GM18517 (cell line): ENCODE data around the gene APBB3.
A peak's percentile ranks its signal among the peaks of the same experiment; 100 is the strongest.
"Not testable (repeated sequence)": the region's sequence is repeated elsewhere in the genome, so short reads cannot be mapped to it uniquely, and the experiment has no call there.

Source experiments
- ATAC-seq: cut with Tn5 transposase; IDR thresholded peaks from one replicate; pipeline ENCODE4 v1.9.1; 2021; ENCODE audit warnings: mild to moderate bottlenecking, moderate library complexity; ENCODE audit not compliant: unreplicated experiment

The APBB3 gene, protein sequence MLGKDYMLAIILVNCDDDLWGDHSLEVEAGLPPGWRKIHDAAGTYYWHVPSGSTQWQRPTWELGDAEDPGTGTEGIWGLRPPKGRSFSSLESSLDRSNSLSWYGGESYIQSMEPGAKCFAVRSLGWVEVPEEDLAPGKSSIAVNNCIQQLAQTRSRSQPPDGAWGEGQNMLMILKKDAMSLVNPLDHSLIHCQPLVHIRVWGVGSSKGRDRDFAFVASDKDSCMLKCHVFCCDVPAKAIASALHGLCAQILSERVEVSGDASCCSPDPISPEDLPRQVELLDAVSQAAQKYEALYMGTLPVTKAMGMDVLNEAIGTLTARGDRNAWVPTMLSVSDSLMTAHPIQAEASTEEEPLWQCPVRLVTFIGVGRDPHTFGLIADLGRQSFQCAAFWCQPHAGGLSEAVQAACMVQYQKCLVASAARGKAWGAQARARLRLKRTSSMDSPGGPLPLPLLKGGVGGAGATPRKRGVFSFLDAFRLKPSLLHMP

GRCh38 chr5:140564196-140565023 is at the start of gene APBB3, which contains the start of gene SLC35A4:
Gene APBB3 (minus strand): TSS chr5:140564598. CDS start chr5:140564245, 353 bp downstream.
Gene SLC35A4 (plus strand): TSS chr5:140564828. CDS start chr5:140567170, 2,342 bp downstream.
- peak; percentile 77 for ATAC-seq

DNA sequence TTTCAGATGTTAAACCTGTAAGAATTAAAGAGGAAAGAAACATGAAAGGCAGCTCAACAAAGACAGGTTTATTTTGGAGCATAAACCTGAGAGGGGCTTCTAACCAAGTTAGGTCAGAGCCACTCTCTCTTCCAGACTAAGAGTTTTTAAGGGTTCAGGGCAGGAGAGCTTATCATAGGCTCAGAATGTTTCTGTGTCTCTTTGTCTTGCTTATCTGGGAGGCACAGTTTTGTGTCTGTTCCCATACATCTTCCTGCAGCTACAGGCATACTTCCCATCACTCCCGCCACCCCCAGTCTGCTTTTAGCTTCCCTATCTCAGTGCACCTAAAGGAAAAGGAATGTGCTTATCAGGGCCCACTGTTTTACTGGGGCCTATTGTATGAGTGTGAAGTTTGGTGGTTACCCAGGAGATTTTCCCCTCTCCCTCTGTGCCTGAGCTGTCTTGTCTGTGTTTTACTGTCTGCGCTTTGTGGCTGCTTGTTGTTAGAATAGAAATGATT is 46.7 kb upstream of the APBB3 start:
- ATAC-seq, result no peak

DNA sequence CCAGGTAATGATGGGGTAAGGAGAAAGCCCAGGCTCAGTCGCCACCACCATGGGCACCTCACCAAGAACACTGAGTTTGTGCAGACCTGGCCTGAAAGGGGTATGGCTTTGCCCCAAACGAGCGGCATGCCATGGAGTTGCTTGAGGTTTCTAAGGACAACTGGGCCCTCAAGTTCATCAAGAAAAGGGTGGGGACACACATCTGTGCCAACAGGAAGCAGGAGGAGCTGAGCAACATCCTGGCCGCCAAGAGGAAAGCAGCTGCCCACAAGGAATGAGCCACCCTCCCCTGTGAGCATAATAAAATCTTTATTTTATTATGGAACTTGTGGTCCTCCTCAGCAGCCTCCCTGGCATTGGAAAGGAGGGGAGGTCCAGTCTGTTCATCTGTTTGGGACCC is 44.7 kb upstream of the APBB3 start:
- no peak for ATAC-seq

- no peak for ATAC-seq
Observed at GRCh38 chr5:140608722-140609121, 44.3 kb upstream of the APBB3 start.

DNA sequence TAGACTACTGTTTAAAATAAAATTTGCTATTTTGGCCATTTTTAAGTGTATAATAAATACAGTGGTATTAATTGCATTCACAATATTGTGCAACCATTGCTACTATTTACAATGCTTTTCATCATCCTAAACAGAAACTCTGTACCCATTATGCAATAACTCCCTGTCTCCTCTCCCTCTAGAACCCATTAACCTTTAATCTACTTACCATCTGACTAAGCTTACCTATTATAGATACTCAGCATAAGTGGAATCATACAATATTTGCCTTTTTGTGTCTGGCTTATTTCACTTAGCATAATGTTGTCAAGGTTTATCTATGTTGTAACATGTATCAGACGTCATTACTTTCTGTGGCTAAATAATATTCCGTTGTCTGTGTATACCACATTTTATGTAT is 42.6 kb upstream of the APBB3 start:
- ATAC-seq, result no peak

- no peak for ATAC-seq
Observed at GRCh38 chr5:140605879-140606278, 41.5 kb upstream of the APBB3 start.

GRCh38 chr5:140603734-140604133 is 39.3 kb upstream of the APBB3 start:
- ATAC-seq, result no peak

DNA sequence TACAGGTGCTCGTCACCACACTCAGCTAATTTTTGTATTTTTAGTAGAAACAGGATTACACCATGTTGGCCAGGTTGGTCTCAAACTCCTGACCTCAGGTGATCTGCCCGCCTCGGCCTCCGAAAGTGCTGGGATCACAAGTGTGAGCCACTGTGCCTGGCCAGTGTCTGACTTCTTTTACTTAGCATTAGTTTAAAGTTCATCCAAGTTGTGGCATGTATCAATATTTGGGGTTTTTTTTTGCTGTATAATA is 39.0 kb upstream of the APBB3 start:
- ATAC-seq, result not testable (repeated sequence)

DNA sequence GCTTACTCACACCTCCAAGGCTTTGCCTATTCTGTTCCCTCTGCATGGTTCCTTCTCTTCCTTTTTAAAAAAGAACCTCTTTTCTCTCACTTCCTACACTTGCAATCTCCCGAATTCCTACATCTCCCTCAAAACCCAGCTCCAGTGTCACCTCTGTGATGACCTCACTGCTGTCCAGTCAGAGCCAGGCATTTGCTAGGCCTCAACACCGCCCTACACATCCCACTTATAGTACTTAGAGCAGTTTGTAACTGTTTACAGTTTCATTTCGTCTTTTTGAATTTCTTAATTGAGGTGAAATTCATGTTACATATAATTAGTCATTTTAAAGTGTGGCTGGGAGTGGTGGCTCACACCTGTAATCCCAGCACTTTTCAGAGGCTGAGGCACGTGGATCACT is 37.7 kb upstream of the APBB3 start:
- ATAC-seq, result no peak

DNA sequence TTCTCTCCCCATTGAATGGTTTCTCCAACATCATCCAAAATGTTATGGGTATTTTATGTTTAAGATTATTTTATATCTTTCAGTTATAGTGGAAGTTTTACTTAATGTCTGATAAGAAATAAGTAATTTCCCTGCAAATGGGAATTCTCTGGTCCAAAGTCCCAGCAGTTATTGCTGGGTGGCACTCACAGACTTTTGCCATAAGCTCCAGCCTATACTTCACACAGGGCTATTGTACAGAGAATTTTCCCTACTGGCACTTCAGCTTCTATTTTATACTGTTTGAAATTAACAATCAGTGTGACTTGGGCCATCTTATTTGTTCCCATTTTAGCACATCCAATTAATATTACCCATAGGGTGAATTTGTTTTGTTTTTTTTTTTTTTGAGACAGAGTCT is 35.7 kb upstream of the APBB3 start:
- ATAC-seq, result no peak

DNA sequence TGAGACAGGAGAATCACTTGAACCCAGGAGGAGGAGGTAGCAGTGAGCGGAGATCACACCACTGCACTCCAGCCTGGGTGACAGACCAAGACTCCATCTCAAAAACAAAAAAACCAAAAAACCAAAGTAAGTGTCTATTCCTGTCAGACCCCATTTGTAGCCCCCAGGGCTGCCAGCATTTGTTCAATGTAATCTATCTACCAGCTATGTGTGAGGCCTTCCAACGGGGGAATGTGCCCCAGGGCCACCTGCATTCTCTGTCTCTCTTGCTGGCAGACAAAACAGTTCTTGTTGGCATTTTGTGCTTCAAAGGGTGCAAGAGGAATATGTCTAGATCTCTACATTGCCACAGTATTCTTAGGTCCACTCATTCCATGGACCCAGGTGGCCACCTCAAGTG is 34.4 kb upstream of the APBB3 start:
- no peak for ATAC-seq

- ATAC-seq, result no peak
Observed at GRCh38 chr5:140596321-140596741, 31.9 kb upstream of the APBB3 start.

GRCh38 chr5:140595538-140596300 is 31.3 kb upstream of the APBB3 start:
- ATAC-seq, result no peak

DNA sequence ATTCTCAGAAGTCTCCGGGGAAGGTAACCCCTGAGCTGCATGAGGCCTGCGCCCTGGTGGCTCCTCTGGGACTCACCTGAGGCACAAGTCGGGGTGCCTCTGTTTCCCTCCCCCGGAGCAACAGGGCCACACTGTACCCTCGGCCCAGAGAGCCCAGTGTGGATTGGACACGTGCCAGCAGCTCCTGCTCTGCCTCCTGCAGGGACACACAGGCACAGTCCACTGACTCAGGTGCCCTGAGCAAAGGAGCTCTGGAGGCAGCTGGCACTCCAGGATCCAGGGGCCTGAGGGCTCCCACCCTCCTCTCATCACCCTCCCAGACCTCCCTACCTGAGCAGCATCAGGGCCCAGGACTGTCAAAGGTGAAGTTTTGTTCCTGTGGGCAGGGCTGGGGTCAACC is 29.8 kb upstream of the APBB3 start:
- ATAC-seq, result no peak

- ATAC-seq, result not testable (repeated sequence)
Observed at GRCh38 chr5:140593070-140593469, 28.7 kb upstream of the APBB3 start.

- ATAC-seq, result no peak
Observed at GRCh38 chr5:140591747-140592372, 27.5 kb upstream of the APBB3 start.

DNA sequence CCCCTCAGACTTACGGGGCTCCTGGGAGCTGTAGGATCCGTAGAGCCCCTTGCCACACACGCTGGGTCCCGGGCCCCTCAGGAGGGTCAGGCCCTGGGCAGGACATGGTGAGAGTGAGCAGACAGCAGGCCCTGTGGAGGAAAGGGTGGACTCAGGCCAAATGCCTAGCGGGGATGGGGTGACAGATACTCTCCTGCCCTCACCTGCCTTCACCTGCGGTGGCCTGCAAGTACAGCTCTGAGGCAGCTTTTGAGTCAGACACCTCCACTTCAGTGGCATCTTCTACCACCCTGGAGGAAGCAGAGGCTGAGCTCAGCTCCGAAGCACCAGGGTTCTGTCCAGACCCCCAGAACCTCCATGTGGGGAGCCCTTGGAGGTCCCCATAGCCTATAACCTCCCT is 26.5 kb upstream of the APBB3 start:
- no peak for ATAC-seq

GRCh38 chr5:140588311-140589070 is 24.1 kb upstream of the APBB3 start:
- no peak for ATAC-seq

DNA sequence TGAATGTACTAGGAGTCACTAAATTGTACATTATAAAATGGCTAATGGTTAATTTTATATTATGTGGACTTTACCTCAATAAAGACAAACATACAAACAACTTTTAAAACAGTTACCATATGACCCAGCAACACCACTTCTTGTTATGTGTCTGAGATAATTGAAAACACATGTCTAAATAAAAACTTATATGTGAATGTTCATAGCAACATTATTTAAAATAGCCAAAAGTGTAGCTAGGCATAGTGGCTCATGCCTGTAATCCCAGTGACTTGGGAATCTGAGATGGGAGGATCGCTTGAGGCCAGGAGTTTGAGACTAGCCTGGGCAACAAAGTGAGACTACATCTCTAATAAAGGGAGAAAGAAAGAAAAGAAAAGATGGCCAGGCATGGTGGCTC is 23.1 kb upstream of the APBB3 start:
- no peak for ATAC-seq

GRCh38 chr5:140579188-140579747 is 14.9 kb upstream of the APBB3 start:
- not testable (repeated sequence) for ATAC-seq
